GM10266 (cell line): ENCODE measurements around the gene ZNF66.
"Not testable (repeated sequence)": the region's sequence is repeated elsewhere in the genome, so short reads cannot be mapped to it uniquely, and the experiment has no call there.

Source experiments
- DNase-seq: peaks from one replicate; pipeline ENCODE4 v3.0.0; 2012; ENCODE audit errors: extremely low spot score
- TF ChIP-seq, protein P1 (sequence below): IDR thresholded peaks from 2 replicates; pipeline ENCODE4 v1.5.1; 2012; ENCODE audit warnings: mild to moderate bottlenecking, low read depth; ENCODE audit not compliant: control insufficient read depth, insufficient read depth; ENCODE audit errors: missing control alignments

The ZNF66 gene

DNA sequence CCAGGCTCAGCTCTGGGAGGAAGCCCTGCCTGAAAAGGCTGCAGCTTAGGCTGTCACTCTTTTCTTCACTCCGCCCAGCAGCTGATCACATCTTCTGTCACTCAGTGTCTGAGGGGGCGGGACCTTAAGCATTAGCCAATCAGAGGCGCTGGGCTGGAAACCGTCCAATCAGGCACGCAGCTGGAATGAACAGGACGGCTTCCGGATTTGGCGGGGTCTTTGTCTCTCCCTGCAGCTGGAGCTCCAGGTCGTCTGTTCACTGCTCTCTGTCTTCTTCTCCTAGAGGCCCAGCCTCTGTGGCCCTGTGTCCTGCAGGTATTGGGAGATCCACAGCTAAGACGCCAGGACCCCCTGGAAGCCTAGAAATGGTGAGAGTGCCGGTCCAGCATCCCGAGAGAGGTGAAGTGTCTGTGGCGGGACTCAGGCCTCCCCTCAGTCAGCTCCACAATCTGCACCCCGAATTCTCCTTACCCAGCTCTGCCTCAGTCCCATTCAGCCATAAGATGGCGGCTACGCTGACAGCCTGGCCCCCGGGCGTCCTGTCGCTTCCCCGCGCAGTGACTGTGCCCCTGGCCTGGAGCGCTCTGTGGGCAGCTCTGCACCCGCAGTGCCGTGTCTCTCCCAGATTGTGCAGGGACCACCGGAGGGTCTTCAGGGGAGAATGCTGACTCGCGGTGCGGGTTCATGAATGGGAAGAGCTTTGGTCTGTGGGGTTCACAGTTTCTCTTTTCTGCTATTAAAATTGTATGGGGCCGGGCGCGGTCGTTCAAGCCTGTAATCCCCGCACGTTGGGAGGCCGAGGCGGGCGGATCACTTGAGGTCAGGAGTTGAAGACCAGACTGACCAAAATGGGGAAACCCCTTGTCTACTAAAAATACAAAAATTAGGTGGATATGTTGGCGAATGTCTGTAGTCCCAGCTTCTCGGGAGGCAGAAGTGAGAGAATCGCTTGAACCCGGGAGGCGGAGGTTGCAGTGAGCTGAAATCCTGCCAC, at the start of gene ZNF66:
ZNF66 (plus strand) TSS at position 222 of the 994 bp plus-strand sequence; CDS start at position 366, 144 bp downstream.
- TF ChIP-seq, protein P1, sequence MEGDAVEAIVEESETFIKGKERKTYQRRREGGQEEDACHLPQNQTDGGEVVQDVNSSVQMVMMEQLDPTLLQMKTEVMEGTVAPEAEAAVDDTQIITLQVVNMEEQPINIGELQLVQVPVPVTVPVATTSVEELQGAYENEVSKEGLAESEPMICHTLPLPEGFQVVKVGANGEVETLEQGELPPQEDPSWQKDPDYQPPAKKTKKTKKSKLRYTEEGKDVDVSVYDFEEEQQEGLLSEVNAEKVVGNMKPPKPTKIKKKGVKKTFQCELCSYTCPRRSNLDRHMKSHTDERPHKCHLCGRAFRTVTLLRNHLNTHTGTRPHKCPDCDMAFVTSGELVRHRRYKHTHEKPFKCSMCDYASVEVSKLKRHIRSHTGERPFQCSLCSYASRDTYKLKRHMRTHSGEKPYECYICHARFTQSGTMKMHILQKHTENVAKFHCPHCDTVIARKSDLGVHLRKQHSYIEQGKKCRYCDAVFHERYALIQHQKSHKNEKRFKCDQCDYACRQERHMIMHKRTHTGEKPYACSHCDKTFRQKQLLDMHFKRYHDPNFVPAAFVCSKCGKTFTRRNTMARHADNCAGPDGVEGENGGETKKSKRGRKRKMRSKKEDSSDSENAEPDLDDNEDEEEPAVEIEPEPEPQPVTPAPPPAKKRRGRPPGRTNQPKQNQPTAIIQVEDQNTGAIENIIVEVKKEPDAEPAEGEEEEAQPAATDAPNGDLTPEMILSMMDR, result no peak
- DNase-seq, result peak; percentile 85

DNA sequence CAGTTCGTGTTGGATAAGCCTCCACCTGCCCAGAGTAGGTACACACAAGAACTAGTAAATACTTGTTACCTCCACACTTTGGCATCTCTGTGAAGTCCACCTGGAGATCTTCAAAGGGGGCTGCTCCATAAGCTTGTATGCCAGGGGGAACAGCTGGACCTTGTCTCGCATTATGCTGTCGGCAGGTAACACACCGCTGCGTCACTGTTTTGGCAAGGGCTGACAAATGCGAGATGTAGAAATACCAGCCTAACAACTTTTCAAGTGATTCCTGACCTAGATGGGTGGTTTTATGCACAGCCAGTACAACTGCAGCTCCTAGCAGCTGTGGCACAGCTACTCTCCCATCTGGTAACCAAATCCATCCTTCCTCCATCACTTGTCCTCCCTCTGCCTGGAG, 25.9 kb upstream of the ZNF66 start:
- DNase-seq, result not testable (repeated sequence)

DNA sequence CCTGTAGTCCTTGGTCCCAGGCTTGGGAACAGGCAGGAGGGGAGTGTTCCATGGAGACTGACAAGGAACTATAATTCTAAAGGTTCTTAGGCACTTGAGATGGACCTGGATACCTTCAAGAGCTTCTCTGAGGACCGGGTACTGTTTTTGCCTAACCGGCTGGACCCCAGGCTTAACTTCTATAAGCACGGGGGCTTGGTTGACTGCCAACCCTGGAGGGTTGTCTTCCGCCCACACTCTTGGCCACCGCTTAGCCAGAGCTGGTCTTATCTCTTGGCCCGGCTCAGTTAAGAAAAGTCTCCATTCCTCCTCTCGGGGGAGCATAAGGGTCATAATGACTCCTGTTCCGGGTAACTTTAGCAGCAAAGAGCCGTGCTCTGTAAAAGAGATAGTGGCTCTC, 23.8 kb upstream of the ZNF66 start:
- DNase-seq, result not testable (repeated sequence)

DNA sequence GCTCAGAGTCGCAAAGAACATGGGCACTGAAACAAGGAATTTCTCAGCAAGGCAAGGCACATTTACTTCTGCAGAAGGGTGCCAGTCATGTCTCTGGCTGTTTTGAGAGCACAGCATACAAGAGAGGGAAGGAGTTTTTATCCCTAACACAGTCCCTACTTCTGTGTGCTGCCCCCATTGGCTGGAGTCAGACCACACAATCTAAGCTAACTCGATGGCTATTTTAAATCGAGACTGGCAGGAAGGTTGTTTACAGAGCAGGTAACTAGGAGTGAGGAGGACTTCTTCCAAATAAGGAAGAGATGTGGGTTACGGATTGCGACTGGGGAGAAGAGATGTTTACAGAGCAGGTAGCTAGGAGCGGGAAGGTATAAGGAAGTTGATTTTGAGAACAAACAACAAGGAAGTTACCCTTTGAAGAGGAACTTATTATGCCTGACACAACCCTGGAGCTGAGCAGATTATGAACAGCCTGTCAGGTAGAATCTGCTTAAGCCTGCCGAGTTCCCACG, 6.8 kb upstream of the ZNF66 start:
- not testable (repeated sequence) for DNase-seq

DNA sequence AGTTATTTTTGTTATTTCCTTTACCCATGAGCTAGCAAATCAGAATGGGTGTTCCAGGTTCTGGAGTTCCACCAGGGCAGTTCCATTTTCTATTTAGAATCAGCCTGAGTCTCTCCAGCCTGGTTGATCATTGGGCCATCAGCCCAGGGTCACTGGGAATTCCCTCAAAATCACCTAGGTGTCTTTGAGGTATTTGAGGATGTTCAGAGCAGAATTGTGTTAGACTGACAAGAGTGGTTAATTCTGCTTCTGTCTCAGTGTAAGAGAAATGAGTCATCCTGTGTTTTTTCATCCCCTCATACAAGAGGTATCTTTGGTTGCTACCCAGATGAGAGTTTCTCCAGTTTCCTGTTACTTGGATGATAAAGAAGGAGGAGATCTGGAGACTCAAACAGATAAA, 11.7 kb downstream of the ZNF66 start:
- no peak for DNase-seq

DNA sequence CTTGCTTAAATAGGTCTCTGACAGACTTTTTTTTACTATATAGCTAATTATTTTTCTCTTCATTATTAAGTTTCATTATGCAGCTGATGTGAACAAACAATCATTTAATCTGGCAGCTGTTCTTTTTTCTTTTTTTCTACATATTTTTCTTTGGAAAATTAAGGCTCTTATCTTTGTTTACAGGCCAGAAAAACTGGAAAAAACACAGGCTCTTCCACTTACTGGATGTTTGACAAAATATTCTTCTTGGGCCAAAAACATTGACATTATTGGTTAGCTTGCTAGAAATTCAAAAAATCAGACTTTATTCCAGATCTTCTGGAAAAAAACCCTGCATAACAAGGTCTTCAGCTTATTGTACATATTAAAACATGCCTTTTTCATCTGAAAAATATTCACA, 15.7 kb downstream of the ZNF66 start:
- no peak for DNase-seq
- TF ChIP-seq, protein P1, result no peak

More for the DNA sequence above, 11.7 kb downstream of the ZNF66 start:
- TF ChIP-seq, protein P1, result no peak

DNA sequence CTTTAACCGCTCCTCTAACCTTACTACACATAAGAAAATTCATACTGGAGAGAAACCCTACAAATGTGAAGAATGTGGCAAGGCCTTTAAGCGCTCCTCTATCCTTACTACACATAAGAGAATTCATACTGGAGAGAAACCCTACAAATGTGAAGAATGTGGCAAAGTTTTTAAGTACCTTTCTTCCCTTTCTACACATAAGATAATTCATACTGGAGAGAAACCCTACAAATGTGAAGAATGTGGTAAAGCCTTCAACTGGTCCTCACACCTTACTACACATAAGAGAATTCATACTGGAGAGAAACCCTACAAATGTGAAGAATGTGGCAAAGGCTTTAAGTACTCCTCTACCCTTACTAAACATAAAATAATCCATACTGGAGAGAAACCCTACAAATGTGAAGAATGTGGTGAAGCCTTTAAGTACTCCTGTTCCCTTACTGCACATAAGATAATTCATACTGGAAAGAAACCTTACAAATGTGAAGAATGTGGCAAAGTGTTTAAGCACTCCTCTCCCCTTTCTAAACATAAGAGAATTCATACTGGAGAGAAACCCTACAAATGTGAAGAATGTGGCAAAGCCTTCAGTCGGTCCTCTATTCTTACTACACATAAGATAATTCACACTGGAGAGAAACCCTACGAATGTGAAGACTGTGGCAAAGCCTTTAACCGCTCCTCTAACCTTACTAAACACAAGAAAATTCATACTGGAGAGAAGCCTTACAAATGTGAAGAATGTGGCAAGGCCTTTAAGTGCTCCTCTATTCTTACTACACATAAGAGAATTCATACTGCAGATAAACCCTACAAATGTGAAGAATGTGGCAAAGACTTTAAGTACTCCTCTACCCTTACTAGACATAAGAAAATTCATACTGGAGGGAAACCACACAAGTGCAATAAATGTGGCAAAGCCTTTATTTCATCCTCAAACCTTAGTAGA, 30.5 kb downstream of the ZNF66 start:
- not testable (repeated sequence) for DNase-seq

DNA sequence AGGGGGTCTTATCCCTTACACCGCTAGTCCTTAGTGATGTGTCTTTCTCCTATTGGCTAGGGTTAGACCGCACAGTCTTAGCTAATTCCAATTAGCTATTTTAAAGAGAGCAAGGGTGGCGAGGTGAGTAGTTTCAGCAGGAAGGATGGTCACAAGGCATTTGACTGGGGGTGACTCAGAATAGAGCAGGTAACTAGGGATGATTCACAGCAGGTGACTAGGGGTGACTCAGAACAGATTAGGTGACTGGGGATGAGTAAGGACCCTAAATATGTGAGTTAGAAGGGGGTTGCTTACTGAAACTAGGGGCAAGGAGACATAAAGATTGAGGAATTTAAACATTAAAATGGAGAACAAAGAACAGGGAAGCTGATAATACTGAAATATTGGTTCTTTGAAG, 64.3 kb downstream of the ZNF66 start:
- no peak for DNase-seq

More for the DNA sequence above, 64.3 kb downstream of the ZNF66 start:
- TF ChIP-seq, protein P1, result no peak
